NCI-H446 (cell line): ENCODE measurements around the gene PBX1.

Source experiments
- DNase-seq, 2 experiments: peaks; one replicate each; lab custom pipeline; 2025; lab: John Stamatoyannopoulos, UW

PBX1 gene

DNA sequence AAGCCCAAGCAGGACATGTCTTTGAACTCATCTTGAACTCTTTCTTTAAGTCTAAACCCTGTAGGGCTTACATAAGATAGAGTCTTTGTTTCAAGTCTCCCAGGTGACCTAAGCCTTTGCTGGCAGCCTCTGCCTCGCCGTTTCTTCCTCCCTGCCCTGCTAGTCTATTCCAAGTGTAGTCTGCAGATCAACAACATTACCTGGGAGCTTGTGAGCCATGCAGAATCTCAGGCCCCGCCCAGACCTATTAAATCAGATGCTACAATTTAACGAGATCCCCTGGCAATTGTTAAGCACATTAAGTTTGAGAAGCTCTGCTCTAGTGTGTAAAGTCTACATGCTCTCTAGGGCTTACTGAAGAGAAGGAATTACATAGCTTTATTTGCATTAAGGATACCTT lies 271.6 kb downstream of the PBX1 start:
- DNase-seq, result no peak

DNA sequence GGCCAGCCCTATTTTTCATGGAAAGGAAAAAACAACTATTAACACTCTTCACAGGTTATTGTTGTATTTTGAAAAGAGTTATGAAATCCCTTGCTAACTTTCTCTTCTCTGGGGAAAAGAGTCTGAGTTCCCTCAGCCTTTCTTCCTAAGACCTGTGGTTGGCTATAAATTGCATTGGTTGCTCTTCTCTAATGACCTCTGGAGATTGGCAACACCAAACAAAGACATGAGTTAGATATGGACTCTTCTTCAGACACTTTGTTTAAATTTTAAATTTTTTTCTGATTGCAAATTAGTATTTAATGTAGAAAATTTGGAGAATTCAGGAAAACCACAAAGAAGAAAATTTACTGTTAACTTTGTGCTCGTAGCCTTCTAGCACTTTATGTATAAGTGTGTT lies 275.7 kb downstream of the PBX1 start:
- no peak for DNase-seq

DNA sequence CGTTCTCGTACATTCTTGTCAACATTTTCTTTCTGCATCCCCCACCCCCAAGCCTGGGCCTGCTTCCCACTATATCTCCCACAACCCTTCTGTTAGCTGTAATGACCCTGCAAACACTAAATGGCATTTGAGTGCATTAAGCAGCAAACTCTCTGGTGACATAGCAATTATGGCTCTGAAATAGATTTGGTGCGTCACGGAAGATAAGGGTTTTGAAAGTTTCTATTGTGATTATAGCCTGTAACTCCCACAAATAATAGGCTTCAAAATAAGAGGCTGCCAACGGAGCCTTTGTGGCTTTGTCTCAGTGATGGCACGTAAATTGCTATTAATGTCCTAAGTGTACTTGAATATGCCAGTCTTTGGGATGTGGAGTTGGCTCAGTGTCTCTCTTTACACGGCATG lies 277.6 kb downstream of the PBX1 start:
- DNase-seq, result no peak

DNA sequence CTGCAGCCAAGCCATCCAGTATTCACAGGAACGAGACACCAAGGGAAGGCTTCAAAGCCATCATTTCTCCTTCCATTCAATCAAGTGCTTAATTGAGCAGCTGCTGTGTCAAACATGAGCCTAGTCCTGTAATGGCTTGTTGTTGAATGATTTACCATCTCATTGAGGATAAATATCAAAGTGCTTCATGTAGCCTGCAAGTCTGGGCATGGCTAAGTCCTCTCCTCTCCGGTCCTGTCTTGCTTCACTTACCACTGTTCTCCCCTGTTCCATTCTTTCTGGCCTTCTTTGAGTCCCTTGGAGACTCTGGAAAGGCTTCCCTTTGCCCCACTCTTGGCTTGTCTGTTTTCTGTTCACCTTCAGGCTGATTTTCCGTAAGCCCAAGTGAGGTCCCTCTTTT lies 279.8 kb downstream of the PBX1 start:
- no peak for DNase-seq

DNA sequence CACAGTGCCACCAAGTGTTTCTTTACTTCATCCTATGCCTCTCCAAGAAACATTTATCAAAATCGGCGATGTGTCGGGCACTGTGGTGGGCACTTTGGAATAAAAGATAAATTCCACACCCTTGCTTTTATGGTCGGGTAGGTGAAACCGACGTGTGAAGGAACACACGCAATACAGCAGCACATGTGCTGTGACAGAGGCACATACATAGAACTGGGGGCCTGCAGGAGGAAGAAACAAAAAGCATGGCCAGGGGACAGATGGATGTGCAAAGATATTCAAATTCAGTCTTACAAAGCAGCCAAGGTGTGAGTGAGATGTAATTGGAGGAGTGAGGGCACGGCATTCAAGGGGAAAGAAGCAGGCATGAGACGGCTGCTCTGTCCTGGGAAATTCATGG lies 282.0 kb downstream of the PBX1 start:
- DNase-seq, result no peak

DNA sequence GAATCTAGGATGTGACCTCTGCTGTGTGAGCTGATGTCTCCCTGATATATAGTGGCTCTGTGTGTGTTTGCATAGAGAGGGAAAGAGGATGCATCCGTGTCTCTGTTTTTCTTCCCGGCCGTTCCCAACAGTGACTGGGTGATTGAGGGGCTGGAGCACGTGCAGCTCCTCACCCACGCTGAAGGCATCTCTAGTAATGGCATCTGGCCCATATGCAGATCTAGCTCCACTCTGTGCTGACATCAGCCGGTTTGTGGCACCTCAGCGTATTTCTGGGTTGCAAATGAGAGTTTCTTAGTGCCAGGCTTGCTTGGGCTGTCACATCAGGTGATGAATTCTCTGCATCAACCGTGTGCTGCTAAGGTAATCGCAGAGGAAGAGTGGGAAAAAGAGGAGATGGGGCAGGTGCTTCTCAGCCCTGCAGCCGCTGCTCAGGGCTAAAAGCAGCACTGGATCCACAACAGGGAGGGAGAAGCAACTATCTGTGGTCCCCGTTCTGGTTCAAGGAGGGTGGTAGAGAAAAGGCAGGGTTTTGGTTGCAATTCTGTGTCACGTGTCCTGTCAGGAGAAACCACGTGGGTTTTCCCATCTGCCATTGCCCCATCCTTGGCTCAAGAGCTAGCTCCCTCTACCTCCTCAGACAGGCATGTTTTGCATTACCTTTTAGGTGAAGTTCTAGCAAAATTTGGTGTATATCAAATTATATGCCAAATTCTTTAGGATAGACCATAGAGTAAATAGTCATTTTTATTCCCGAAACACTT lies 282.9 kb downstream of the PBX1 start:
- DNase-seq, result no peak

DNA sequence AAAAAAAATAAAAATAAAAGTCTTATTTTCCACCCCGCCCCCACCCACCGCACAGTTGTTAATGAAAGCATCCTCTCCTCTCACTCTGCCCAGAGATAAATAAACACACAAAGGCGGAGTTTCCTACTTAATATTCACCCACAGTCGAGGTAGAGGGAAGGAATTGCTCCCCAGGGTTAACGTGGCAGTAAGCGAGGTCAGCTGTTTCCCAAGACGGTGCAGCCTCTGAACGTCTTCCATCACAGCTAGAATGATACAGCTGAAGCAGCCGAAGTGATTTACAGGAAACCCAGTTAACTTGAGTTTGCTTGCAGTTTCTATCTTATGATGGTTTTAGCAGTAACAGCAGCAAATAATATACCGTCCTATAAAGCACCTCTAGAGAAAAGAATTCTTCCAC lies 283.9 kb downstream of the PBX1 start:
- DNase-seq, result no peak

DNA sequence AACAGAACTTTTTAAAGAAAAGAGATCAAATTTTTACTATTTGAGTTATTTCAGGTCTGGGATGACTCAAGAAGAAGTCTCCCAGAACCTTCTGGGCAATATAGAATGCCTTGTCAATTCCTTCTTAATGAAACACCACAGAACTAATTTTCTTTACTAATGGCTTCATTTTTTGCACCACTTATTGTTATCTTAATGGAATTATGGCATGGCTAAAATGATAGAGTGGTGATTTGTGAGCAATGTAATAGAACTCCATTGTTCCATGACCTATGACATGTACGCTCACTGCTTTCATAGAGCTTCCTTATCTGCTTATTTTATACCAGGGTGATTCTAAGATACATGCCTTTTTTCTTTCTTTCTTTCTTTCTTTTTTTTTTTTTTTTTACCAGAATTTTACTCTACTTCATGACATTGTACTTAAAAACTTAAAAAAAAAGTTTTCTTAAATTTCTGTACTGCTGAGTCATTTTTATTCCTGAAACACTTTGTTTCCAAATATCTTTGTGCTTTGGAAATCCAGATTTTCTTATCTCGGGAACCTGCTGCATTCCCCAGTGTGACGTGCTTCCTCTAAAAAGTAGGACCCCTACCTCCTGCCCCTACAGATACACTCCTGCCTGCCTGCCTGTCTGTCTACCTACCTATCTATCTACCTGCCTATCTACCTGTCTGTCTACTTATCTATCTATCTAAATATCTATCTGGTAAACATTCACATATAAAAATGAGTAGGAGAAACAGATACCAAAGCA lies 284.9 kb downstream of the PBX1 start:
- DNase-seq, result no peak

DNA sequence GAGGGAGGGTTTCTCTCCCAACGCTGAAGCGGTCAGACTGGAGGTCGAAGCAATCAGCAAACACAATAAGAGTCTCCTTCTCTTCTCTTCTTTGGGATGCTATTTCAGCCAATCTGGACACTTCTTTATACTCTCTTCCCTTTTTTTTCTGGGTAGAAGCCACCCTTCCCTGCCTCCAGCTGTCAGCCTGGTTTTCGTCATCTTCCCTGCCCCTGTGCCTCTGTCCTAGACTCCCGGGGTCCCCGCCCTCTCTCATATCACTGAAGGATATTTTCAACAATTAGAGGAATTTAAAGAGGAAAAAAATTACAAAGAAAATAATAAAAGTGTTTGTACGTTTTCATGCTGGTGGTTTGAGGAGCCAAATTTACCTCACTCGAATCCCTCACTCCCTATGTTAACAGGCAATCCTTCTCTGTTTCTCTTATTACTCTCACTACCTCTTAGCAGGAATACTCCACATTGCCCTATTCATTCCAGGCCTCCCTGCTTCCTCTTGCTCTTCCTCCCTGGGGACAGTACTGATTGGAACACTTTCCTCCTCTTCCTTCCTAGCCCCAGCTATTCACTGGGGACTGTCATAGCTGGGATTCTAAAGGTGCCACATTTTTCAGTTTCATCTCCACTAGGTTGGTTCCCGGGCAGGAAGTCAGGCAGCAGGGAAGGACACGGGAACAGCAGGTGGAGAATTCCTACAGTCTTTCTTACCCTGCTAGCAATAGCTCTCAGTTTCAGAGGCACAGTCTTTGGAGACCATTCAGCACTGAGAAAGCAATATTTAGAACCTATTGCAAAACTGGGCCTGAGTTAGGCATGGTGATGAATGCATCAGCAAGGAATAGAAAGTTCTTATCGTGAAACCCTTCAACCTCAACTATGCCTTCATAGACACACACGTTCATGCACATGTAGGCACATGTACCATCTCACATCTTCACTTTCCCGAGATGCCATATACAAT lies 288.0 kb downstream of the PBX1 start:
- no peak for DNase-seq

DNA sequence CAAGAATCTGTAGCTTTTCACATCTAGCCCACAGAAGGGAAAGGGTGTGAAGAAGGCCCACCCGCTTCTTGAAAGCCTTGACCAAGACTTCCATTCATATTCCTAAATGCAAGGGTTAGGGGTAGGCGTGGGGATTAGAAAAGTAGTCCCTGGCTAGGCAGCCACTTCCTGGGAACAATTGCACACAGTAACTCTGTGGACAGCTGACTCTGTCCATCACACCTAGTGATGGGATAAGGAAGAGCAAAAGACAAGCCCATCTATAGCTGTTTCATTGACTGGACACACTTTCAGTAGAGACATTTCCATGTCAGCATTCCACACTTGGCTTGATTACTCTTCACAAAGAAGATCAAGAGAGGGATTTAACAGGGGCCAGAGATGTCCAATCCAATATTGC lies 294.2 kb downstream of the PBX1 start:
- DNase-seq, result no peak

DNA sequence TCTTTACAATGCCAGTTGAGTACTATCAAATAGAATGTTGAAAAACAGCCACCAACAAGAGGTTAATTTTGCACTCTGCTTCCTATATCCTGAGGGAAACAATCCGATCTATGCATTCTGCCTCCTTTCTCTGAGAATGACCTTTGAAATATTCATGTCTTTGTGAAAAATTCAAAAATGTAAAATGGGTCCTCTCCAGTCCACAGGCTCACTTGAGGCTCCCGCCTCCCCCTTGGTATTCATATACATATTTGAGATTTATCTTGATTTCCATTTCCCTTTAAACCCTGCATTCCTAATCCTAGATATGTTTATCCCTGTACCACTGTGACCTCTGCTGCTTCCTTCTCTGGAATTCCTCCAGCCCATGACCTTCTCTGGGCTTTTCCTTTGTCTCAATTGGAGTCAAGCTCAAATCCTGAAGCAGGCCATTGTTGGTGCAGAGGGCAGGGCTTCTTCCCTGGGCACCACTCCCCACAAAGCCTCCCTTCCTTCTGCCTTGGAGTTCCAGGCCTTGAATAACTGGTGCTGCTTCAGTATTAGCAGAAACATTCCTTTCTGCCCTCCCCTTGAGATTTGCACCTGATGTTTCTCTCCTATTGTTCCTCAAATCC lies 296.8 kb downstream of the PBX1 start:
- DNase-seq, result no peak

DNA sequence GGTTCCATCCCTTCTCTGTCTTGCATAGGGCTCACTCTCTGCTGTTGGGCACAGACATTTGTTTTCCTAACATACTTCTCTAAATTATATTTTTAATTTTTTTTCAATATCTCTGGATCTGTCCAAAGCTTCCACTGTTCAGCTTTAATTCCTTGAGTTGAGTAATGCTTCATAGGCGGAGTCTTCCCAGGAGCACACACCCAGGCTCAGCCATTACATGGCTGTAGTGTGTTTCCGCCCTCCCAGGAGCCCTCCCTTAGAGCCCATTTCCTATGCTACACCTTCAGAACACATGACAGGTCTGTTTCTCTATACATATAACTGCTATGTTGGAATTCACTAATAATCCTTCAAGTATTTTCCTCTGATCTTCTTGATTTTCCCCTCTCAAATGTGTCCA lies 297.4 kb downstream of the PBX1 start:
- DNase-seq, result no peak

DNA sequence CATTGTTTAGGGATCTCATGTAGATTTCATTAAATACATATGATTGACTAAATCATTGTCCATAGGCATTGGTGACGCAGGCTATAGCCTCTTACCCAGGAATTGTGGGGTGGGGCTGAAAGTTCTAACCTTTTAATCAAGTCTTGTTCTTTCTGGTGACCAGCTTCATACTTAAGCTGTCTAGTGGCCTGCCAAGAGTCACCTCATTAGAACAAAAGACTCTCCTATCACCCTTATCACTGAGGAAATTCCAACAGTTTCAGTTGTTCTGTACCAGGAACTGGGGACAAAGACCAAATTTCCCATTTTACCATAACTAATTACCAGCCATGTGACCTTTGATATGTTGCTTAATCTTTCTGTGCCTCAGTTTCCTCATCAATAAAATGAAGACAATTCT lies 298.5 kb downstream of the PBX1 start:
- no peak for DNase-seq

DNA sequence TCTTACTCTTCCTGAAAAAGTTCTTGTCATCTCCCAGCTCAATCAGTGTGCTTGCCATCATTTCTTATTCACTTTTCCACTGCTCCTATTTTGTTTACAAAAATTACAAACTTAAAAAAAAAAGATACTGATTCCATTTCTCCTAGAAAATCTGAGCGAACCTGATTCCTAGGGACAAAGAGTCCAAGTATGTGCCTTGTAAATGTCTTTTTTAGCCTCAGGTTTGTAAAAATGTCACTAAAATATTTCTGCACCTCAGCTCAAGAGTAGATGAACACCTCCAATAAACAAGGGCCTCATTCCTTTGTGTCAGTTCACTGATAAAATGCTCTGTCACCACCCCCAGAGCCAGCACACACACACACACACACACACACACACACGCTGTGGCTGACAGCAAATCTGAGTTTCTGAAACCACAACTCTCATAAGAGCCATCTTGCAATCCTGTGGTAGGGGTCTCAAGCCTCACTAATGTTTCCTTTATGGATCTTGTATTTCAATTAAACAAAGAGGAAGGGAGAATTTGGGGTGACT lies 299.2 kb downstream of the PBX1 start:
- DNase-seq, result no peak

DNA sequence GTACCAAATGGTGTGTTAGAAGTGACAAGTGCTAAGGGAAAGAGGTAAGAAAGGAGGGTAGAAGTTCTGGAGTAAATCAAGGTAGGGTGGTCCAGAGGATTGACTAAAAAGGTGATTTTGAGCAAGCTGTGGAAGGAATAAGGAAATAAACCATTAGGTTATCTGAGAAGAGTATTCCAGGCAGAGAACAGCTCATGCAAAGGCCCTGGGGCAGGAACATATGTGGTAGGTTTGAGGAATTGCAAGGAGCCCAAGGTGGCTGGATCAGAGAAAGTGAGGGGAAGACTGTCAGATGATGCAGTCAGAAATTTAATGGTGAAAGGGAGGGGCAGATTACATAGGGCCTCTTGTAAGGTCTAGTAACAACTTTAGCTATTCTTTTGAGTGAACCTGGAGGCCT lies 302.6 kb downstream of the PBX1 start:
- DNase-seq, result no peak

DNA sequence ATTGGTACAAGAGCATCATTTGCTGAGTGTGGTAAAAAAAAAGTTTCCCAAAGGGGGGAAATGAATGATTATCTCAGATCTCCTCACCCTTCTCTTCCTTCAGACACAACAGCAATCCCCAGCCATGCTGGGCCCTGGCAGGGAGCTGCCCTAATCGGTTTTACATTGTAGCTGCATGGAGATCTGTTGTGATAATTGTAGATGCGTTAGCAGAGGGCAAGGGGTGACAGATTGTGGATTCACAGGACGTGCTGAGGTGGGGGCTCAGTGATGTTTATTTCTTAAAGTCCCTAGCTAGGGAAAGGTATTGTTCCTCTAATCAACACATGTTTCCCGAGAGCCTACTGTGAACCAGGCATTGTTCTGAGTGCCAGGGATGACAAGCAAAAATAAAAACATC lies 304.1 kb downstream of the PBX1 start:
- no peak for DNase-seq

DNA sequence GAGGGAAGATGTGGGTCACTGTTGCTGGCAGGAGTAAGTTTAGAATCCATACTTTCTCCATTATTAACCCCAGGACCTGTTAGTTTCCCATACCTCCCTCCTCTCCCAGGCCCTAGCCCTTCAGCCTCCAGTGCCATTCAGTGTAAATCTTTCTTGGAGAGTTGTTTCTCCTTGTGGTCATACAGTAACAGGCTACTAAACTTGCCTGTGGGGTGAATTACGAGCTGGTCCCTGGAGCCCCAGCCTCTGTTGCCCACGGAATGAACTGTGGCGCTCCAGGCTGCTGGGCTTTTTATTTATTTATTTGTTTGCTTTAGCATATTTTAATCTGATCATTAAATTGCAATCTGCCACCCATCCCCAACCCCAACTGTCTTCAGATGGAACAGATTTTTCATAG lies 305.2 kb downstream of the PBX1 start:
- DNase-seq, result no peak

DNA sequence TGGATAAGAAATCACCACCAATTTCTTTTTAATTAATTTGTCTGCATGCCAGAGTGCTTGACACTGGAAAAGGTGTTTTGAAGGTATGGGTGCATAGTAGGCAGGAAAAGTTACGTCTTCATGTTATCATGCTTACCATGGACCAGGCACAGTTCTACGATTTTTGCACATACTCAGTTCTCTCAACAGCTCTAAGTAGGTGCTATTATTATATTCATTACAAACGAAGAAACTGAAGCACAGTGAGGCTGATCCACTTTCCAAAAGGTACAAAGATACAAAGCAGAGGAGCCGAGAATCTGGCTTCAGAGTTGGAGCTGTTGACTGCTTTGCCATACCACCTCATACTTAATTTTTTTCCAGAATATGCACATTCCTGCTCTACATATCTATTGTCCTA lies 306.4 kb downstream of the PBX1 start:
- DNase-seq, result no peak

DNA sequence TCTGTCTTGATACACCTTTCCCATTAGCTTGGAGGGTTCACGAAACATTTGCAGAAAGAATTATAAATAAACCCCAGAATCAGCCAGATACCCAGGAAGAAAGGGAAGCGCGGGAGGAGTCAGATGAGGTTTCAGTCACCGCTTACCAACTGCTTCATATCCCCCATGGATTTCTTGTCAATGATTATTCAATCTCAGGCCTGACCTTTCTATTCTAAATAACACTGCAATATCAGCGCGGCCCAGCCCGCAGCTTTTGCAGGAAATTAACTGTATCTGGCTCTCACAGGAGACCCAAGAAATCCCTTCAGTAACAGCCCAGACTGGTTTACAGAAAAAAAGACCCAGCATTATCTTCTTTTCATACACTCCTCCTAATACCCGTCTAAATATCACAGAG lies 308.6 kb downstream of the PBX1 start:
- DNase-seq, result no peak

DNA sequence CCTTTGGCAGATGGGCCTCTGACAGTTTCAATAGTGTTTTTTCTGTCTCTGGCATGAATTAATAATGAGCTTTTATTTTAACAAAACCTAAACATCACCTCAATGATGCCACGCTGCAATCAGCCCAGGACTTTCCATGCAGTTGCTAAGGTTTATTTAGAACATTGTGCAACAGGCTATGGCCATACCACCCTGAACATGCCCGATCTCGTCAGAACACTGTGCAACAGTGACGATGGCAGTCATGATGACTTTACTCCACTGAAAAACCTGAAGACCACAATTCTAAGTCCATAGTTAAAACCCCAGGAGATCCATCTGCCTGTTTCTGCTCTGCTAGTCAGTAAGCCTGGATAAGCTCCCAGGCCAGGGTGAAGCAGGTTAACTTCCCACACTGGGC lies 310.0 kb downstream of the PBX1 start:
- no peak for DNase-seq

DNA sequence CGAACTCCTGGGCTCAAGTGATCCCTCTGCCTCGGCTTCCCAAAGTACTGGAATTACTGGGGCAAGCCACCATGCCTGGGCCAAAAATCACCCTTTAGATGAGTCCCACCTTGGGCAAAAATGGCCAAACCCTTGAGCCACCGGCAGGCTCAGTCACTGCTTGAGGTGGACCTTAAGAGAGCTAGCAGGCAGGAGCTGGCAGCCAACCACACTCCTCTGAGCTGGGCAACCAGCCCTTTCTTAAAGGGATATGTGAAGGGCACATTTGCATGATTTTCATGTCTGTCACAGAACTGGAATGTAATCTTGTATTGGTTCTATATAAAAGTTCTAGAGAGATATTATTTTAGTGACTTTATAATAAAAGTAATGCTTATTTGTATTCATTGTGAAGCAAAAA lies 316.5 kb downstream of the PBX1 start:
- no peak for DNase-seq
